ENCODE measurements around the gene NR1H3. TPM values are rescaled to one million over a fixed set of nuclear protein-coding genes. Genes with fewer than 3 reads are reported as not detected.

Gene NR1H3
- total RNA-seq, 6 experiments from 2014 or later = 61.5 to 82.9 (median 67.3) TPM

DNA sequence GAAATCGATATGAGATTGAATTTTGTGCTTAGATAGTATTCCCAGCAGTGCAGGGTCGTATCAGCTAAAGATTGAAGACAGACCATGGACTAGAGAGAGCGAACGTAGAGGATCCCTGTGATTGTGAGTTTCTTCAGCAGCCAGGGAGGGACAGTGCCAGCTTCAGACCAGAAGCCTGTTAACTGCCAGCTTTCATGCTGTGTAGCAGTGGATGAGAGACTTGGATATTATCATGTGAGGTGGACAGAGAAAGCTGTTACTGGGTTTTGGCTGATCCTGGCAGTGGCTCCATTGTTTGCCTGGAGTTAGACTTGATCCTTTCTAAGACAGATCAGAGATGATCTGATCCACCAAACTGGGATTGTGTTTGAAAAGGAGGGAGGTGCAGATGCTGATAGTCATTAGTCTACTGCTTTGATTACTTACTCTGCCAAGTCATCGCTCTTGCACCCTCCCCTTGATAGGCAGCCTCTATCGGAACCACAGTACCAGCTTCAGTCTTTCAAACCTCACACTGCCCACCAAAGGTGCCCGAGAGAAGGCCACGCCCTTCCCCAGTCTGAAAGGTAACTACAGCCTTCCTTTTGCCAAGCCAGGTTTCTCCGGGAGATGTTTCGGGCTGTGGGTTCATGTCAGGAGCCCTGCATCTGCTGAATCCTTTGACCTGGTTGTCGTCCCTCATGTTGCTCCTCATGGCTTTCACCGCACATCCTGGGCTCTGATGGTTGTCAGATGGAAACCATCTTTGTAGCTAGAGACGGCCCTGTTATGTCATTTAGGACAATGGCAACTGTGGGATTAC lies 28.4 kb downstream of the NR1H3 start:
- ATAC-seq = no peak
- intact Hi-C loops (cut with DNase I) = no loop called here
- no peak for DNase-seq
- Histone ChIP-seq H3K27ac (no peak overlapping the region), H3K4me3 (no peak overlapping the region), H3K4me1 (peaks cover 0 to 11% (median 5%) of the 10 kb centered on the region in 4 donors), H3K36me3 (peaks cover 0 to 86% (median 54%) of the 10 kb centered on the region in 4 donors), H3K27me3 (no peaks in the 10 kb centered on the region), H3K9me3 (no peaks in the 10 kb centered on the region)
- WGBS (ENCODE audit: insufficient coverage, low coverage, low lambda C conversion rate, missing lambda C conversion rate) = 94% methylated on average over 6 of the region's 13 CpGs
- TF ChIP-seq, protein P1, sequence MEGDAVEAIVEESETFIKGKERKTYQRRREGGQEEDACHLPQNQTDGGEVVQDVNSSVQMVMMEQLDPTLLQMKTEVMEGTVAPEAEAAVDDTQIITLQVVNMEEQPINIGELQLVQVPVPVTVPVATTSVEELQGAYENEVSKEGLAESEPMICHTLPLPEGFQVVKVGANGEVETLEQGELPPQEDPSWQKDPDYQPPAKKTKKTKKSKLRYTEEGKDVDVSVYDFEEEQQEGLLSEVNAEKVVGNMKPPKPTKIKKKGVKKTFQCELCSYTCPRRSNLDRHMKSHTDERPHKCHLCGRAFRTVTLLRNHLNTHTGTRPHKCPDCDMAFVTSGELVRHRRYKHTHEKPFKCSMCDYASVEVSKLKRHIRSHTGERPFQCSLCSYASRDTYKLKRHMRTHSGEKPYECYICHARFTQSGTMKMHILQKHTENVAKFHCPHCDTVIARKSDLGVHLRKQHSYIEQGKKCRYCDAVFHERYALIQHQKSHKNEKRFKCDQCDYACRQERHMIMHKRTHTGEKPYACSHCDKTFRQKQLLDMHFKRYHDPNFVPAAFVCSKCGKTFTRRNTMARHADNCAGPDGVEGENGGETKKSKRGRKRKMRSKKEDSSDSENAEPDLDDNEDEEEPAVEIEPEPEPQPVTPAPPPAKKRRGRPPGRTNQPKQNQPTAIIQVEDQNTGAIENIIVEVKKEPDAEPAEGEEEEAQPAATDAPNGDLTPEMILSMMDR (IDR thresholded peaks at IDR 0.05) = no peak
- TF ChIP-seq POLR2A (IDR thresholded peaks at IDR 0.05) = no peak

- intact Hi-C loops (cut with DNase I) = no loop called here
- Histone ChIP-seq H3K4me1 (no peaks in the 10 kb centered on the region), H3K9me3 (no peaks in the 10 kb centered on the region), H3K4me3 (no peak overlapping the region), H3K36me3 (peaks cover 0 to 84% (median 55%) of the 10 kb centered on the region in 4 donors), H3K27me3 (no peaks in the 10 kb centered on the region), H3K27ac (no peak overlapping the region)
- 89% methylated on average over 5 of the region's 5 CpGs for whole genome bisulfite sequencing (ENCODE audit: insufficient coverage, low coverage, low lambda C conversion rate, missing lambda C conversion rate)
- no peak for ATAC-seq
- no peak for DNase-seq
- TF ChIP-seq, protein P1 (IDR thresholded peaks at IDR 0.05) = no peak
- TF ChIP-seq POLR2A (IDR thresholded peaks at IDR 0.05) = no peak
Measured at GRCh38 chr11:47288066-47288465, 30.3 kb downstream of the NR1H3 start.

DNA sequence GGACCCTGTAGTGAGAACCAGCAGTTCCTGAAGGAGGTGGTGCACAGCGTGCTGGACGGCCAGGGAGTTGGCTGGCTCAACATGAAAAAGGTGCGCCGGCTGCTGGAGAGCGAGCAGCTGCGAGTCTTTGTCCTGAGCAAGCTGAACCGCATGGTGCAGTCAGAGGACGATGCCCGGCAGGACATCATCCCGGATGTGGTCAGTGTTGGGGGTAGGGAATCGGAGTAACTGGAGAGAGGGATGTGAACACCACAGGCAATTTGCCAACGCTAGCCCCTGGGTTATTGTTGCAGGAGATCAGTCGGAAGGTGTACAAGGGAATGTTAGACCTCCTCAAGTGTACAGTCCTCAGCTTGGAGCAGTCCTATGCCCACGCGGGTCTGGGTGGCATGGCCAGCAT lies 32.1 kb downstream of the NR1H3 start:
- 91% methylated on average over 6 of the region's 15 CpGs for WGBS (ENCODE audit: insufficient coverage, low coverage, low lambda C conversion rate, missing lambda C conversion rate)
- intact Hi-C loops (cut with DNase I) = no loop called here

DNA sequence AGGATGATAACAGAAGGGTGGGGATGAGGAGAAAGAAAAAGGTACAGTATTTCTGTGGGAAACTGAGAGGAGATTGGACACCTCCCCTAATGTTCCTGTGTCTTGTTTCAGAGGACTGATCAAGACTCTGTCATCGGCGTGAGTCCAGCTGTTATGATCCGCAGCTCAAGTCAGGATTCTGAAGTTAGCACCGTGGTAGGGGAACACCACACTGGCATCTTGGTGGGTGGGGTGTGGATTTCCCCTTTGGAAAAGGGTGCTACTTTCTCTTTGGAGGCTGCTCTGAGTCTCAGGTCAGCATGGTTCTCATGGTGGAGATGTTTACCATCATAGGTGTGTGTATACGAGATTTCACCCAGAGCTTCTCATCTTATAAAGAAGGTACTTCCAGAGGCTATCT lies 37.6 kb downstream of the NR1H3 start:
- ATAC-seq = no peak
- Histone ChIP-seq H3K27me3 (no peaks in the 10 kb centered on the region), H3K4me1 (no peaks in the 10 kb centered on the region), H3K36me3 (peaks cover 0 to 80% (median 35%) of the 10 kb centered on the region in 4 donors), H3K9me3 (no peaks in the 10 kb centered on the region), H3K27ac (no peak overlapping the region), H3K4me3 (no peak overlapping the region)
- WGBS (ENCODE audit: insufficient coverage, low coverage, low lambda C conversion rate, missing lambda C conversion rate) = 87% methylated on average over 4 of the region's 5 CpGs
- intact Hi-C loops (cut with DNase I) = no loop called here
- DNase-seq = no peak
- no peak for TF ChIP-seq POLR2A (IDR thresholded peaks at IDR 0.05)
- TF ChIP-seq, protein P1 (IDR thresholded peaks at IDR 0.05) = no peak

More for the DNA sequence above, 32.1 kb downstream of the NR1H3 start:
- no peak for ATAC-seq
- H3K9me3 ChIP-seq = no peaks in the 10 kb centered on the region
- H3K4me3 ChIP-seq = no peak overlapping the region
- TF ChIP-seq, protein P1 (IDR thresholded peaks at IDR 0.05) = no peak
- TF ChIP-seq POLR2A (IDR thresholded peaks at IDR 0.05) = no peak
- no peak overlapping the region for H3K27ac ChIP-seq
- no peak for DNase-seq
- H3K36me3 ChIP-seq = peaks cover 0 to 80% (median 50%) of the 10 kb centered on the region in 4 donors
- no peaks in the 10 kb centered on the region for H3K4me1 ChIP-seq
- H3K27me3 ChIP-seq = no peaks in the 10 kb centered on the region

Measured in right lobe of liver (tissue), 6 donors.